Astrocyte of the spinal cord (primary cell): ENCODE measurements around the gene CDKAL1.

Source experiments
- DNase-seq: peaks from one replicate; pipeline ENCODE4 v3.0.0; 2011; ENCODE audit warnings: low read depth, low spot score
- H3K4me3 ChIP-seq: 2 replicates; pipeline ENCODE4 v1.5.1; 2011; ENCODE audit warnings: low read depth, mild to moderate bottlenecking, low read length, moderate library complexity
- CTCF ChIP-seq: IDR thresholded peaks from 2 replicates; pipeline ENCODE4 v1.5.1; 2012; ENCODE audit warnings: low read depth, mild to moderate bottlenecking, low read length, inconsistent platforms
- in situ Hi-C: cut with HindIII; loops from 2 replicates; pipeline ENCODE4 v1.10.0; 2017; ENCODE audit warnings: low sequenced_read_pairs

CDKAL1 gene

GRCh38 chr6:20572288-20572687 lies 38.0 kb downstream of the CDKAL1 start:
- no peak for TF ChIP-seq CTCF
- in situ Hi-C loops, result no loop called here

GRCh38 chr6:20572940-20573339 lies 38.7 kb downstream of the CDKAL1 start:
- in situ Hi-C loops, result no loop called here
- no peak for TF ChIP-seq CTCF
- no peak overlapping the region for H3K4me3 ChIP-seq
- DNase-seq, result peak; percentile 16

More at GRCh38 chr6:20572288-20572687, 38.0 kb downstream of the CDKAL1 start:
- no peak for DNase-seq
- H3K4me3 ChIP-seq, result no peak overlapping the region

GRCh38 chr6:20574355-20574754 lies 40.1 kb downstream of the CDKAL1 start:
- no peak overlapping the region for H3K4me3 ChIP-seq
- no peak for TF ChIP-seq CTCF
- DNase-seq, result no peak
- in situ Hi-C loops, result no loop called here

- H3K4me3 ChIP-seq, result no peak overlapping the region
Observed at GRCh38 chr6:20575125-20575524, 40.9 kb downstream of the CDKAL1 start.

GRCh38 chr6:20575704-20576451 lies 41.6 kb downstream of the CDKAL1 start:
- no peak for TF ChIP-seq CTCF
- H3K4me3 ChIP-seq, result no peak overlapping the region
- DNase-seq, result no peak
- in situ Hi-C loops, result no loop called here

More at GRCh38 chr6:20575125-20575524, 40.9 kb downstream of the CDKAL1 start:
- in situ Hi-C loops, result no loop called here
- no peak for TF ChIP-seq CTCF
- no peak for DNase-seq

- in situ Hi-C loops, result no loop called here
- no peak for DNase-seq
- no peak for TF ChIP-seq CTCF
- no peak overlapping the region for H3K4me3 ChIP-seq
Observed at GRCh38 chr6:20577173-20577688, 43.0 kb downstream of the CDKAL1 start.
